HG03025 (cell line): ENCODE data around the gene AGA.

Experiments used
- ATAC-seq: cut with Tn5 transposase; IDR thresholded peaks from one replicate; pipeline ENCODE4 v1.9.1; 2021; ENCODE audit warnings: mild to moderate bottlenecking, moderate library complexity; ENCODE audit not compliant: unreplicated experiment, low FRiP score

AGA gene

DNA sequence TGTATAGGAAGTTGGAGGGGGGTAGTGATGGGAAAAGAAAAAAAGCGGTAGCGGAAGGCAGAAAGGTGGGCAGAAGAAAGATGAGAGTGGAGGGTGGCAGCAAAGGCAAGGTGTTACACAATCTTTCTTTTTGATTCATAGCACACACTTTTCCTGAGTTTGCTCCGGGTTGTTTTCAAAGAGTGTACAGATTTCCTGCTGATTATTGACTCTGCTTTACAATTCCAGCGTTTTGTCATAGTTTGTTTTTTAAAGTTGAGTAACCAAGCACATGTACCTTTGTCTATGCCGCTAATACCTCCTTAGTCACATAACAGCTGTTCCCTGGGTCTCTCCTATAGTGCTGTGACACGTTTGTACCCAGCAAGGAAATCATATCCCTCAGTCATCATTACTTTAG lies 50.3 kb downstream of the AGA start:
- no peak for ATAC-seq

DNA sequence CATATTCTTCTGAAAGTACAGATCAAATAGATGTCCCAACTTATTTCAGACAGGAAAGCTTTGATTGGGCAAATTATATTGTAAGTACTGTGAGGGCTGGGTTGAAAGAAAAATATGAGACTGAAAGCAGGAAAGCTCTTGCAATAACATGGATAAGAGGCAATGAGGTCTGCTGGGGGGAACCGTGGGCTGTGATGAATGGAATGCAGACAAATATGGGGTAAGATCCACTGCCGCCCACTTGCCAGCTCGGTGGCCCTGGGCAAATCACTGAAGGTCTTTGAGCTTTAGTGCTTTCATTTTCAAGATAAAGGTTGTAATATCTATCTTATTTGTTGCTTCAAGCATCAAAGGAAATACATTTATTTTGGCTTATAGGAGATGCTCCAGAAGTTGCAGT lies 51.0 kb downstream of the AGA start:
- ATAC-seq, result no peak

DNA sequence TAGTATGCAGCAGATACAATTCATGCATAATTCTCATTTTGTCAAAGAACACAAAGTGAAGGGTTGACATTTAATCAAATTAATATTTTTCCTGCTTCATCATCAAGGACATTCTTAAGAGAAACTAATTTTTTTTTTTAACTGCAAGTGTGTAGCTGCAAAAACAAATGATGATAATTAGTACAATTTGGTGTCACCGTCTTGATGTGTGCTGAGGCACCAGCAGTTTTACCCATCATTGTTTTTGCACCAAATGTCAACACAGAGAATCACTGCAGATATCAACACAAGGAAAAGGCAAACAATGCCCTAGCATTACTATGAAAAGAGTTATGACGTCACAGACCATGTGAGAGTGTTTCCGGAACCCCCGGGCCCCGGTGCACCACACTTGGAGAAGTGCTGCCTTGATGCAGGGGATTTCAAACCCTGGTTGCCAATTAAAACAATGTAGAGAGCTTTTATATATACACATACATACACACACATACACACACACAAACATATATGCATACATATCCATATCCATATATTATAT lies 55.9 kb downstream of the AGA start:
- no peak for ATAC-seq

DNA sequence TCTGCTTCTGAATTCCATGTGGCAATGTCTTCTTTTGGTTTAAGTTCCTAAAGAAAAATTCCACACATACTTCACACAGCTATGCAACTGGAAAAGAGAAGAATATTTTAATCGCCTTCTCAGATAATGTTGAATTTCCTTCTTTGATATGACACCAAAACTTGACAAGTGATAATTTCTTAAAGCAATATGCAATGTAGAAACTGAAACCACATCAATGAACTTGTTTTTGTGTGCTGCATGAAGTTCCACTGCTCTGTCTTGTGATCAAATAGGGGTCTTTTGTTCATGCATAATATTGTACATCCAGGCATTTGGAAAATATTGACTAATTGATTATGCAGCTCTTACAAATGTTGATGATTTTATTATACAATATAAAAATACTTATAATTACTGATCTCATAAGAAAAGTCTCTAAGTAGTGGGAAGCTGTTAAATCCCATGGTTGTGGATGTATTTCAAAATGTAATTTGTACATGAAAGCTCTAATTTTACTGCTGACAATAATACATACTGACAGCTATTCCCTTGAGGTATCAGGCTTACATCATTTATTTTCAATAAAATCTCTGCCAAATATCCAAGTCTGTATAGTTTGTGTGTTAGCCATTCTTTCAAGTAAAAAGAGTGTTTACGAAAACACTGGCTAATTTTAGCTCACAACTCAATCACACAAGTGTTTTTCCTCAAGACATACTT lies 56.5 kb downstream of the AGA start:
- ATAC-seq, result no peak

DNA sequence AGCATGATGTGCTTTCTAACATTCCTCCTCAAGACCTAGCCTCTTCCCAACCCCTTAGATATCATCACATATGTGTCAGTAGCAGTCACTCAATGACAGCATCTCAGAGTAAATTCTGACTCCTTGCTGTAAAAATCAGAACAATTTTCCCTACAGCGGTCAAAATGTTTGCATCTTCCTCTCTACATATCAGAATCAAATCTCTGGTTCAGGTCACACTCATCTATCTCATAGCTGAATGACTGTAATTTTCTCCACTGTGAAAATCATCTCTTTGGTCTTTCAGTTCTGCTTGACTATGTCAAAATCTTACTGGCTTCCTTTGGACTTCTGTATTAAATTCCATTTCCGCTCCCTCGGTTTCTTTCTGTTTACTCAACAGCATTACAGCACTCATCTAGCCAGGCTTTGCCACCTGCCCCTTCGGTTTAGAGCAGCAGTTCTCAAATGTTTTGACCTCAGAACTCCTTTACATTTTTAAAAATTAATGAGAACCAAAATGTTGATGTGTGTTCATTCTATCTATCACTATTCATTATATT lies 57.3 kb downstream of the AGA start:
- ATAC-seq, result no peak

DNA sequence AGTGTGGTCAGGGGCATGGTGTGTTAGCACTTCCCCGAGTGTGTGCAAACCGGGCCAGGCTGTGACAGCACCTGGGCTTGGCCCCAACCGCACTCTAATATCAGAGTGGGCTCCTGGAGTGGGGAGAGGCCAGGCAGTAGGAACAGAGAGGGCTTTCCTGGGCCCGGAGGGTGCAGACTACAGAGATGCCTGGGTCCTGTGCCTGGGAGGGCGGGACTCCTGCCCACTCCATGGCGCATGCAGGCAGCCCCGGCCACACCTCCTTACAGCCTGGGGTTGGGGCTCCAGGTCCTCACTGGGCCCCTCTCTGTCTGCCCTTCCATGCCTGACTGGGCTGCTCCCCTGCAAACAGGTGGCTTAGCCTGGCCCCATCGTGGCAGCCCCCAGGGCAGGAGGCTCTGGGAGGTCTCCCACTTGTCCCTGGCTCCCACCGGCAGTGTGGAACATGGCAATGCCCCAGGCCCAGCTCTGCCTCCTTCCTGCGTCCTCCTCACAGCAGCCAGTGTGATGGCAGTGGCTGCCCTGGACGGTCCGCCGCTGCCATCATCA lies 60.4 kb downstream of the AGA start:
- no peak for ATAC-seq
